Fibroblast of the aortic adventitia (primary cell): Measurements from ENCODE around the gene ACTA2. TPM values are rescaled to one million over a fixed set of nuclear protein-coding genes. Genes with fewer than 3 reads are reported as not detected.
A peak's percentile ranks its signal among the peaks of the same experiment; 100 is the strongest.

Experiments
- DNase-seq: peaks from one replicate; pipeline ENCODE4 v3.0.0-alpha.2; 2010; ENCODE audit warnings: low read depth
- H3K4me3 ChIP-seq: 2 replicates; pipeline ENCODE4 v1.5.1; 2011; ENCODE audit warnings: low read depth, mild to moderate bottlenecking, control low read depth, low read length, moderate library complexity
- total RNA-seq: library from RNA; depleted of rRNA; stranded (reverse); fragments of >200 nt; gene quantifications from 2 replicates; pipeline ENCODE4 v1.2.3, GENCODE V29; 2012; ENCODE audit warnings: low replicate concordance
- TF ChIP-seq, protein P1 (sequence below): IDR thresholded peaks from 2 replicates; pipeline ENCODE4 v1.5.1; 2011; ENCODE audit warnings: mild to moderate bottlenecking, low read length, control low read depth, inconsistent platforms; ENCODE audit not compliant: insufficient read depth

The ACTA2 gene
- total RNA-seq, 1 donor: 73.5 TPM

DNA sequence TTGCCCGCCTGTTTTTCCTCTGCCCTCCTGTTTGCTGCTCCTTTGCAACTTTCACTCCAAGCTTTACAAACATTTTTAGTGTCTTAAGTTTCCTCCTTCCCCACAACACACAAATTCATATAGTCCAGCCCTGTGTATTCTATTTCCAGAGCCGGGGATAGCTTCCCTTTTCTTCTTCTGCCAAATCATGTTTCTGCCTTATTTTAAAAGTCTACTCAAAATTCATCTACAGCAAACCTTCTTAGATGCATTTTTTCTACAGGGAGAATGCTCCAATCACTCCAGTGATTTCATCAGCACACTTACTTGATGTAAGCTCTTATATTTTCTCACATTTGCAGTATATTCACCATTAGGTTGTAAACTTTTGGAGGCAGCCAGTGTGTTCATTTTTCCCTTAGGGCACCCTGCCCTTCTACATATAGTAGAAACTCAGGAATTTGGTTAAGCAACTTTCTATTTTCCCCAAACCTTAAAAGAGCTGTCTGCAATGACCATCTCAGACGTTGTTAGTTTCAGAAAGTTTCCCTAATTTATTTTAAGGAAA is 12.4 kb upstream of the ACTA2 start:
- peak; percentile 73 for DNase-seq
- TF ChIP-seq, protein P1, sequence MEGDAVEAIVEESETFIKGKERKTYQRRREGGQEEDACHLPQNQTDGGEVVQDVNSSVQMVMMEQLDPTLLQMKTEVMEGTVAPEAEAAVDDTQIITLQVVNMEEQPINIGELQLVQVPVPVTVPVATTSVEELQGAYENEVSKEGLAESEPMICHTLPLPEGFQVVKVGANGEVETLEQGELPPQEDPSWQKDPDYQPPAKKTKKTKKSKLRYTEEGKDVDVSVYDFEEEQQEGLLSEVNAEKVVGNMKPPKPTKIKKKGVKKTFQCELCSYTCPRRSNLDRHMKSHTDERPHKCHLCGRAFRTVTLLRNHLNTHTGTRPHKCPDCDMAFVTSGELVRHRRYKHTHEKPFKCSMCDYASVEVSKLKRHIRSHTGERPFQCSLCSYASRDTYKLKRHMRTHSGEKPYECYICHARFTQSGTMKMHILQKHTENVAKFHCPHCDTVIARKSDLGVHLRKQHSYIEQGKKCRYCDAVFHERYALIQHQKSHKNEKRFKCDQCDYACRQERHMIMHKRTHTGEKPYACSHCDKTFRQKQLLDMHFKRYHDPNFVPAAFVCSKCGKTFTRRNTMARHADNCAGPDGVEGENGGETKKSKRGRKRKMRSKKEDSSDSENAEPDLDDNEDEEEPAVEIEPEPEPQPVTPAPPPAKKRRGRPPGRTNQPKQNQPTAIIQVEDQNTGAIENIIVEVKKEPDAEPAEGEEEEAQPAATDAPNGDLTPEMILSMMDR: no peak
- H3K4me3 ChIP-seq: no peak overlapping the region

DNA sequence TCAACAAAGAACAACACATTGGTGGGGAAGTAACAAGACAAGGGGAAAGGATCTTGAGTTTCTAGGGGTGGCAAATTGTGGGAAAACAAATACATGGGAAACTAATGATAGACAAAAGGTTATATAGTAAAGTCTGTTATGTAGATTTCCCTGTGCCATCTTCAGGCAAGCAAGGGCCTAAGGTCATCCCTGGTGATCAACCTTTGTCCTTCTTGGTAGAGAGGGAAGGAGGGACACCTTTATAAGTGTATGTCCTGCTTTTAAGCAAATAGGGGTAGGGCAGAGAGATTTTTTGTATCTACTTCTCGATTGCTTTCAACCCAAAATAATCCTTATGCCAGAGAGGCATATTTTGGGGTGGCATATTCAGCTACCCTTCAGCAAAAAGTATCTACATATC is 11.8 kb upstream of the ACTA2 start:
- no peak for DNase-seq
- H3K4me3 ChIP-seq: no peak overlapping the region
- TF ChIP-seq, protein P1: no peak

DNA sequence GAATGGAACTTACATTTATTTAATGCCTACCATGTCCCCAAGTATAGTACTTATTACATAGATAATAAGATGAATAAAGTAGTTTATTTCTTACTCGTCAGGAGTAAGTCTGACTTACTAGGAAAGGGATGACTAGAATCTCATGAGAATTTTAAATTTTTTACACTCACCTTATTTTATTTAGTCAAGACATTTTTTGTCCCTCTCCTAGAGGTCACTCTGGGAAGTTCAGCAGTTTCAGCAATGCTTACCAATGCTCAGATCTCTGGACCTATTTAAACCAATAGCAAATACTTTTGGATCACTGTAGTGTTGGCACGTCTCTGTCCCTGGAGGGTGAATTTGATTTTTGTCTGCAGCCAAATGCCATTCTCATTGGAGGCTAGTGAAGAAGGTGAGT is 10.7 kb upstream of the ACTA2 start:
- TF ChIP-seq, protein P1: peak; percentile 30
- no peak overlapping the region for H3K4me3 ChIP-seq
- no peak for DNase-seq

DNA sequence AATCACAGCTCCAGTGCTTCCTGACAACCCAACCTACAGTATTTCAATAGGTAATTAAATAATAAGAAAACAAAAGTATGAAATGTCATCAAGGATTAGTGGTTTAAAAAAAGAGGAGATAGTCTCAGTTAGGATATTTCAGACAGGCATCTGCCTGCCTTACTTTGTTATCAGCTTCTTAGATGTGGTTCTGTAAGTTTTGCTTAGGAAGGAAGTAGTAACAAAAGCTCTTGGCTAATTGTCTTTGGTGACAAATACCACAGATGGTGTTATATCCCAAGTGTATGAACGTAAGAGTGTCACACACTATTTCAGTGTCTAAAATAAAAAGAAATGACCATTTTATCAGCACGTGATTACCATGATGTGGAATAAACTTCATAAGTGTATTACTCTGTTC is 9.8 kb upstream of the ACTA2 start:
- H3K4me3 ChIP-seq: no peak overlapping the region
- TF ChIP-seq, protein P1: no peak
- DNase-seq: no peak

DNA sequence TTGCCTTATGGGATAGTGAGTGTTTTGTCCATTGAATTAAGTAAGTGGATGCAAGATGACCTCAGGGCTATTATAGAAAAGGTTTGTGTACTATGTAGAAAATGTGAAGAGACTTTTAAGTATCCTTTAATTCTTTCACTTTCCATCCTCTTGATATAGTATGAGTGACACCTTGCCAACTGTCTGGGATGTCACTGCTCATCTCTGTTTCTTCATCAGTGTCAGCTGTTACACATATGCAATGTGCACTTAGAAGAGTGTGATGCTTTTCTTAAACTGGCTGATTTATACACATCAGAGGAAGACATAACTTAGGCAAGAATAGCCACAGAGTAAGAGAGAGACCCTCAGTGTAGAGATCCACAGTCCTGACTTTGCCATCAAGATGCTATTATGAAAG is 8.7 kb upstream of the ACTA2 start:
- no peak for DNase-seq
- TF ChIP-seq, protein P1: no peak
- no peak overlapping the region for H3K4me3 ChIP-seq

DNA sequence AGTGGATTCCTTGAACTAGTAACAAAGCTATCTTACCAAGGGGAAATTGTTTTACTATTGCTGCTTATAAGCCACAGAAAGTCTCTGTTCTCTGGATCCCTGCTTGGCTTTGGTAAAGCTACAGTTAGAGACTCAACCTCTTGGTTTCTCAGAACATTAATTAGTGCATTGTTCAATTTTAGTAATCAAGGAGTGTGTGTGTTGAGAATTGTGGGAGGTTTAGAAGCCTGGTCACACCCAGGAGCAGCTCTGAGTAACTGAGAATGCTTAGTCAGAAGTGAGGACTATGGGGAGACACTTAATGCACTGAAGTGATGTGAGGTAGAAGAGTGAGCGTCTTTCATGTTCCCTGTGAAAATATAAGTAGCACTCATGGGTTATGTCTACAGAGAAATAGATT is 8.2 kb upstream of the ACTA2 start:
- no peak for DNase-seq
- TF ChIP-seq, protein P1: no peak
- H3K4me3 ChIP-seq: no peak overlapping the region

DNA sequence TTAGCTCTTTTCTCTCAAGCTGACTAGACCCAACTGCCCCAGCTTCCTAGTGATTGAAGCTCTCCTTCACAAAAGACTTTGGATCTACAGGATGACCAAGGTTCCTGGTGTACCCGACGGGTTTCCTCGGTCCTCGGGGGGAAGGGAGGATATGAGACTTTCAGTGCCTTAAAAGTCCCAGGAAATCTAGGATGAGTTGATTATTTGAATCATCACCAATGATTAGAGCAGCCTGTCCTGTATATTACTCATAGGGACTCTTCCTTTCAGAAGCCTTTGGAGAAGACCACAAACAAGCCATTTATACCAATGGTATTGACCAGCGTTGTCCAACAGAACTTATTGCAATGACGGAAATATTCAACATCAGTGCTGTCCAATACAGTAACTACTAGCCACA is 6.1 kb upstream of the ACTA2 start:
- TF ChIP-seq, protein P1: no peak
- no peak overlapping the region for H3K4me3 ChIP-seq
- no peak for DNase-seq
